ENCODE measurements around the gene UQCRC2.
A peak's percentile ranks its signal among the peaks of the same experiment; 100 is the strongest.
"Not testable (repeated sequence)": the region's sequence is repeated elsewhere in the genome, so short reads cannot be mapped to it uniquely, and the experiment has no call there.

Gene UQCRC2

DNA sequence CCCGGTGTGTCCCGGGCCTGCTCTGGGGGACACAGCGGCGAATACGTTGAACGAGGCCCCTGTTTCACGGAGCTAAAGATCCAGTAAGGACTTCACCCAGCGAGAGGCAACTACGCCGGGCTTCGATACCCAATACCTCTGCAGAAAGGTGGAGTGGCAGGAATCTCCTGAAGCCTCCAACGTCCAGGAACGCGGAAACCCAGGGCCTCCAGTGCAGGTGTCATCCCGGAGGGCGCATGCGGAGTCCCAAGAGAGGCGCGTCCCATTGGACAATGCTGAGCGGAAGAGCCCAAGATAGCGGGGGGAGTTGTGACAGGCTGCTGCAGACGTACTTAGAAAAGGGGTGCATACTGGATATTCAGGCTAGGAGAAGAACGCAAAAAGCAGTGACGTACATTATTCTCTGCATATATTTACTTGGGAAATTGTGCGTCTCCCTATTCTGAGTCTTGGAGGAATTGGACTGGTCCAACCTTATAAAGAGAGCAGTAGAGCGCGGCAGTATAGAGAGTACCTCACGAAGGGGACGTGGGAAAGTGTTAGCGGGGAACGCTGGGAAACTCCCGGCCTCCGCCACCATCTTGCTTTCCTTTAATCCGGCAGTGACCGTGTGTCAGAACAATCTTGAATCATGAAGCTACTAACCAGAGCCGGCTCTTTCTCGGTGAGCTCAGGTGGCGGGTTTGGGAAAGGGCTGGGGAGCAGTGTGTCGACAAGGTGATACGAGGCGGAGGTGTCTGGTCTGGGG, at the start of gene UQCRC2:
Gene UQCRC2 (plus strand): TSS at position 569 of the 748 bp plus-strand sequence. CDS start 63 bp downstream, at position 632.
- peak; percentile 69 for DNase-seq

DNA sequence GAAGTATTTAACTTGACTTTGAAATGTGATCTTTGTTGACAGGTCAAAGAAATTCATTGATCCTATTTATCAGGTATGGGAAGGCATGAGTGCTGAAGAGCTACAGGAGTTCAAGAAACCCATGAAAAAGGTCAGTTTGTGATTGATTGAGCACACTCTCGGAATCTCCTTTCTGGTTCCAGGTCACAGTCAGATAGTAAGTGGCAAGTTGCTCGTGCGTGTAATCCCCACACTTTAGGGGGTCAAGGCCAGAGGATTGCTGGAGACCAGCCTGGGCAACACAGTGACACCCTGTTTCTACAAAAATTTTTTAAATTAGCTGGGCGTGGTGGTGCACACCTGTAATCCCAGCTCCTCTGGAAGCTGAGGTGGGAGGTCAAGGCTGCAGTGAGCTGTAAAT, 20.5 kb upstream of the UQCRC2 start:
- not testable (repeated sequence) for DNase-seq

DNA sequence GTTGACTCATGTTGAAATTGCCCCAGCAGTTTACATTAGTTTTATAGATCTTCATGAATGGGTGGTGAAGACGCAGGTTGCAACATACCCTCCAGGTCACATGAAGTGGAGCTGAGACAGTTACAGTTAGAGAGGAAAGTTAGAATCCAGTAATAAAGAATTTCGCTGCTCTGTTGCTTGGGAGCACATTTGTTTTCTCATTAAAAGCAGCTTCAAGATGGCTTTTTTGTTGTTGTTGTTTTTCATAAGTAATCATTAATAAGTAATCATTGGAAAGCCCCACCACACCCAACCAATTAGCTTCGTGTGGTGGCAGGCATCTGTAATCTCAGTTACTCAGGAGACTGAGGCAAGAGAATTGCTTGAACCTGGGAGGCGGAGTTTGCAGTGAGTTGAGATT, 19.8 kb upstream of the UQCRC2 start:
- not testable (repeated sequence) for DNase-seq

DNA sequence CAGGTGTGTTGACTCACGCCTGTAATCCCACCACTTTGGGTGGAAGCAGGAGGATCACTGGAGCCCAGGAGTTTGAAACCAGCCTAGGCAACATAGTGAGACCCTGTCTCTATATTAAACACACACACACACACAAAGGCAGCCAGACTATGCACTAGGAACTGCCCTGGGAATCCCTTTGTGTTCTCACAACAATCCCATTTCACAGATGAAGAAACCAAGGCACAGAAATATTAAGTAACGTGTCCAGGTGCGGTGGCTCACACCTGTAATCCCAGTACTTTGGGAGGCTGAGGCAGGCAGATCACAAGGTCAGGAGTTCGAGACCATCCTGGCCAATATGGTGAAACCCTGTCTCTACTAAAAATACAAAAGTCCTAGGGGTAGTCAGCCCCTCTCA, 19.4 kb upstream of the UQCRC2 start:
- not testable (repeated sequence) for DNase-seq

DNA sequence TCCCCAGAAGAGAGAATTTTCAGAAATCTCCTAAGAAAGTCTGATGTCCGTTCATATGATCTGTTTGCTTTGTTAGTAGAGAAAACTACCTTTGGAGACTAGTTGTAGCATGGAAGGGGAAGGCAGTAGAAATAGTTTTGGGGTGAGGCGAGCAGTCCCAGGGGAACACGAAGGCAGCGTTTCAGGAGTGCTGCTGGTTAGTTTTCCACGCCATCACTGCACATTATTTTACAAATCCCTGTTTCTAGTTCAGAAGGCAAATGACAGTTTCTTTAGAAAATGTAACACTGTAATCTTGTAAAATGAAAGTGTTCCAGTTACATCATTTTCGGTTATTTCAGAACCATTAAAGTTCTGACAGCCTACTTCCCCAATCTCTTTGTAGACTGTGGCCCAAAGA, 16.9 kb upstream of the UQCRC2 start:
- not testable (repeated sequence) for DNase-seq

DNA sequence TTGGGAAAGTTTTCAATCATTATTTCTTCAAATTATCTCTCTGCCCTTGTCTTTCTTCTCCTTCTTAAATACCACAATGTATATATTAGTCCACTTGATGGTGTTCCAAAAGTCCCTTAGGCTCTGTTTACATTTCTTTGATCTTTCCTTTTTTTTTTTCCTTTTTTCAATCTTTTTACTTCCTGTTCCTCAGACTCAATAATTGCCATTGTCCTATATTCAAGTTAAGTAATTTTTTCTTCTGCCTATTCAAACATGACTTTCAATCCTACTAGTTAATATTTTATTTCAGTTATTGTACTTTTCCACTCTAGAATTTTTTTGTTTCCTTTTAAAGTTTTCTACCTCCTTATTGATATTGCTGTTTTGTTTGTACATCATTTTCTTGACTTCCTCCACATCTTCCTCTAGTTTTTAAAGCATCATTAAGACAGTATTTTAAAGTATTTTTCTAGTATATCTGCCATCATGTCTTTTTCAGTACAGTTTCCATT, 15.8 kb upstream of the UQCRC2 start:
- DNase-seq: no peak

DNA sequence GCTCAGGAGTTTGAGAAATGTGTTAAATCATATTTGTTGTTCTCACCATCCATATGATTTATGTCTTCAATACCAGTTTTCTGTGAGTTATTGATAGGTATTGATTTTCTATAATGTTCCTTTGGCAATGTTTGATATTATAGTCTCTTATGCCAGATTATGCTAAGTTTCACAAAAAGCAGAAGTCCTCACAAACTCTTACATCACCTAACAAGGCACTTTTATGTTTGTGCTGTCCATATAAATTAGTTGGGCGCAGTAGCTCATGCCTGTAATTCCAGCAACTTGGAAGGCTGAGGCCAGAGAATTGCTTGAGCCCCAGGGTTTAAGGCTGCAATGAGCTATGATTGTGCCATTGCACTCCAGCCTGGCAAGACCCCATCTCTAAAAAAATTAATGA, 12.6 kb upstream of the UQCRC2 start:
- DNase-seq: no peak

DNA sequence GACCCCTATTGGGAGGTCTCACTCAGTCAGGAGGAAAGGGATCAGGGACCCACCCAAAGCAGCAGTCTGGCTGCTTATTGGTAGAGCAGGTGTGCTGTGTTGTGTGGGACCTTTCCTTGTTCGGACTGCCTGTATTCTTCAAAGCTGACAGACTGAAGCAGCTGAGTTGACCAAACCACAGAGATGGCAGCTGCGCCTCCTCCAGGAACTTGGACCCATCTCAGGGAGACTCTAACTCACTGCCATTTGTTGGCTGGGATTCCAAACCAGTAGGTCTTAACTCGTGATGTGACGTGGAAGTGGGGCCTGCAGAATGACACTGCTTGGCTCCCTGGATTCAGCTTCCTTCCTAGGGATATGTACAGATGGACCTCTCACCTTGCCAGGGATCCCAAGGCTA, 9.6 kb upstream of the UQCRC2 start:
- DNase-seq: no peak

DNA sequence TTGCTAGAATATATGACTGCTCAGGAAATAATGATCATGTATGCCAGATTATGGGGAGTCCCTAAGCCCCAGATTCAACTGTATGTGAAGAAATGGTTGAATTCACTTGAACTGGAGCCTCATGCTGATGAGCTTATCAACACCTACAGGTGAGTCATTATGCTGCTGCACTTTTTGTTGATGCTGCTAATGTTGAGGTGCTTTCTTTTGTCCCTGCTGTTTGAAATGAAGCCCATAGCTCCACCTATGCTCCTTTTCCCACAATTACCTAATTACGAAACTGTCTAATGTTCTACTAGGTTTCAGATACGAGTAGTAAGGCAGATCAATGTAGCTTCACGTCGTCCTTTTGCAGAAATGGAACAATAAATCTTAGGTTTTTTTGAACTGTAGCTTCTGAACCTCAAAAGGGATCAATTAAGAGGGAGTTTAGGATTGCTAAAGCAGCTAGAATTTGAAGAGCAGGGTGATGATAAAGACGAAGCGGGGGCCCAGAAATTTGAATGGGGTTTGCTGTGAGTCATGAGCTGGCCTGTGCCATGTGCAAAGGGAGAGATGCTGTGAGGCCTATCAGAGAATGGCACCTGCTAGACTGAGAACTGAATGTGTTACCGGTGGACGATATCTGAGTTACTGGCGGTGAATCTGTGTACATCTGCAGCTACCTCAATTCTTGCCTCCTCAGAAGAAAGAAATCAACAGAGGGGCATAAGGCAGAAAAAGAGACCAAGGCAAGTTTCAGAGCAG, 6.1 kb upstream of the UQCRC2 start:
- DNase-seq: no peak

DNA sequence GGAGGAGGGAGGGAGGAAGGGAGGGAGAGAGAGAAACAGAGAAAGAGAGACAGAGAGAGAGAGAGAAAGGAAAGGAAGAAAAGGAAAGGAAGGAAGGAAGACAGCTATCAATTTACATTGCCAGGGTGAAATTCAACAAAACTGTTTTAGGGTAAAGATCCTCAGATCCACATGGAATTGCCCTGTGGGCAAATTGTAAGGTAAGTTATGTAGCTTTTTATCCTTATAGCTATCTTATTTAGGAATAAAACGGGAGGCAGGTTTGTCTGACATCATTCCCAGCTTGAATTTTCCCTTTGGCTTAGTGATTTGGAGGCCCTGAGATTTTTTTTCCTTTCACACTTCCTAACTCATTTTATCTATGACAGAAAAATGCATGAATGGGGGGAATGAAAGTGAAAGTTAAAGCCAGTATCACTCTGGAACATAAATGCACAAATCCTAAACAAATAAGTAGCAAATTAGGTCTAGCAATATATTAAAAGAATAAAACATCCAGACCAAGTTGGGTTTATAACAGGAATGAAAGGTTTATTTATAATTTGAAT, 3.4 kb upstream of the UQCRC2 start:
- no peak for DNase-seq

DNA sequence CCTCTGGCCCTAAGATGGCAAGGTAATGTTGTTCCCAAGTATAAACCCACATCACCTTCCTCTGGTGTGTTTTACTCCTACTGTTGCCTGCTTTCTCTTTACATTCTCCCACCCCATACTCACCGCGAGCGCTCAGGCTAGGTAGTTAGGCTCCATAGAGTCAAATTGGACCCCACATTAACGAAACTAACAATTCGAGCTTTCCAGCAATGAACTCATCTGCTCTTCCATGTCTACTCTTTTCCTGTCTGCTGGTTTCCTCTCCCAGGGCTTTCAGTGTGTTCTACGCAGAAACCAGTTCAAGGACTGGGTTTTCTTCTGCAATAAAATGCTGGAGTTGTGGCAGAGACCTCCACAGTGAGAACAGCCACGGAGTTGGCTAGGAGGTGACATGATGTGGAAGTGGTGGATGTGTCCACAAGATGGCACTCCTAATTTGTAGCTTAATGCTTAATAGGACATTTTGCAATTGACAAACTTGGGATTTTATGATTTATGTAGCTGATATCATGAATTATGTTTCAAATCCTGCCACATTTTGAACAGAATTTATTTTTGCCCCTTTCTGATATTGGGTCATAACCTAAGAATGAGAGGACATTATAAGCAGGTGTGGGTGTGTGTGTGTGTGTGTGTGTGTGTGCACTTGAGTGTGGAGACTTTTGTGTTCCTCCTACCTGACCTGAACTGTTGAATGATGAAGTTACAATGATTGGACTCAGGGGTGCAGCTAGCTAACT, 2.2 kb upstream of the UQCRC2 start:
- peak; percentile 1 for DNase-seq

DNA sequence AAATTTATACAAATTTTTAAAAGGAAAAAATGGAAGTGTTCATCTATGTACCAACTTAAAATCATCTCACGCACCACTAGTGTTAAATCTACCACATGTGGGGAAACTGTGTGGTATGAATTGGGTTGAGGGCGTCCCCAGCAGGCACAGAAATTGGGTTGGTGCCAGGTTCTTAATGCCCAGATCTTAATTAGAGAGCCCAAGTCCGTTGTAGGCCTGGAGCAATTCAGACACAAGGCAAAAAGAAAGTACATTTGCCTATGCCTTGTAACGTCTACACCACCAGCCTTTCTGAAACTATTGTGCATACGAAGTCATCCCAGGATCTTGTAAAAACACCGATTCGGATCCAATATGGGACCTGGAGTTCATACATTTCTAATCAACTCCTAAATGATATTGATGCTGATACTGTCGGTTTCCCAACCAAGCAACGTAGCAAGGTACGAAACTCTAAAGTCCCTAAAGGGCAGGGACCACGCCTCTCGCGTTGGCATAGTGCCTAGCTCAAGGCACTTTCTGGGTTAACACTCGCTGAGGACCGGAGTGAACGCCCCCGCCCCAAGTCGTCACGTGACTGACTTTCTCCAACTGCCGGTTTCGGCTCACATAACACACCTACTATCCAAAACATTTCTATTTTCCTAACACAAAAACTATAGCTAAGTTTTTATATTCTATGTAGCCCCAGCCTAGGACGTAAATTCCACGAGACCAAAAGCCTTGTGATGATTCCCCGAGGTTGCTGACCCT, 945 bp upstream of the UQCRC2 start:
- peak; percentile 26 for DNase-seq

DNA sequence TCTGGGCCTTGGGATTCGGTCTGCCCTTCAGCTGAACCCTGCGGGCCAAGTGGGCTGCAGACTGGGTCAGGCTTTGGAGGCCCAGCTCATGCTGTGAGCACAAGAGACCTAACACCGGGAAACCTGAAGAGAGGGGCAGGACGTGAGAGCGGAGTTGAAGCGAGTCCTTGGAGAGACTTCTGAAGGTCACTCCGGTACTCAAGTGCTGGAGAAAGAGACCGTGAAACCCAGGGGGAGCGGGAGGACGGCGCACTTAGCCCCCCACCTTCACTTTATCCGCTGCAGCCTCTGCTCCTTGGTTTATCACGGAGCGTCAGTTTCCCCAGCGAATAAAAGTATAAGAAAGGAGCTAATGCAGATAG, 361 bp downstream of the UQCRC2 start:
- no peak for DNase-seq

DNA sequence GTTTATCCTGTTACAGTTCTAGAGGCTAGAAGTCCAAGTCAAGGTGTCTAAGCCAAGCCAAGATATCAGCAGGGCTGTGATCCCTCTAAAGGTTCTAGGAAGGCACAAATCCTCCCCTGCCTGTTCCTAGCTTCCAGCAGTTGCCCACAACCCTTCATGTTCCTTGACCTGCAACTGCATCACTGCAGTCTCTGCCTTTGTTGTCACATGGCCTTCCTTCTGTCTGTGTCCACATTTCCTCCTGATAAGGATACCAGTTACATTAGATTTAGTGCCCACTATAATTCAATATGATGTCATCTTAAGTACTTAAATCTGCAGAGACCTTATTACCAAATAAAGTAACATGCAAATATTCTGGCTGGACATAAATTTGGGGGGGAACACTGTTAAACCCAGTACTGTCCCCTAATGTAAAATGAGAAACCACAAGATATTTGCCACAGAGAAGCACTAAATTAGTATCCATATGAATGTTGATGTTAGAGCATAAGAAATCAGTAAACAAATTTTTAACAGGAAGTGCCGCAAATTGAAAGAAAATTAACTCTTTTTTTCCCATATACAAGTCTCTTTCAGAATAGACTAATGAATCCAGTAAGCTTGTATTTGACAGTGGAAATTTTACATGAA, 4.7 kb downstream of the UQCRC2 start:
- no peak for DNase-seq

DNA sequence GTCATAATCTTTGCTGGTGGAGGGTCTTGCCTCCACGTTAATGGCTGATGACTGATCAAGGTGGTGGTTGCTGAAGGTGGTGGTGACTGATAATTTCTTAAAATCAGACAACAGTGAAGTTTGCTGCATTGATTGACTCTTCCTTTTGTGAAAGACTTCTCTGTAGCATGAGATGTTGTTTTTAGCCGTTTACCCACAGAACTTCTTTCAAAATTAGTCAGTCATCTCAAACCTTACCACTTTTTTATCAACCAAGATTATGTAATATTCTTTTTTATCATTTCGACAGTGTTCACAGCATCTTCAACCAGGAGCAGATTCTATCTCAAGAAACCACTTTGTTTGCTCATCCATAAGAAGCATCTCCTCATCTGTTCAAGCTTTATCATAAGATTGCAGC, 5.9 kb downstream of the UQCRC2 start:
- no peak for DNase-seq

DNA sequence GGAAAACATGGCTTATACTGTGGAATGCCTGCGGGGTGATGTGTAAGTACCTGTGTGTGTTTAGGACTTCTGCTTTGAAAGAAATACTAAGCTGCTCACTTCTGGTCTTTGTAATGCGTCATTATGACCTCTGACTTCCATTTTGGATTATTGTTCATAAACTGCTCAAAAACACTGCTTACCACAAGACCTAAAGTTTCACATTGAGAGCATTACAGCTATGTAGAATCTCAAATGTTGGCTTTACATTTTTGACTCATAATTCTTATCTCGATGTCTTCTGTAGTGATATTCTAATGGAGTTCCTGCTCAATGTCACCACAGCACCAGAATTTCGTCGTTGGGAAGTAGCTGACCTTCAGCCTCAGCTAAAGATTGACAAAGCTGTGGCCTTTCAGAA, 9.3 kb downstream of the UQCRC2 start:
- no peak for DNase-seq

DNA sequence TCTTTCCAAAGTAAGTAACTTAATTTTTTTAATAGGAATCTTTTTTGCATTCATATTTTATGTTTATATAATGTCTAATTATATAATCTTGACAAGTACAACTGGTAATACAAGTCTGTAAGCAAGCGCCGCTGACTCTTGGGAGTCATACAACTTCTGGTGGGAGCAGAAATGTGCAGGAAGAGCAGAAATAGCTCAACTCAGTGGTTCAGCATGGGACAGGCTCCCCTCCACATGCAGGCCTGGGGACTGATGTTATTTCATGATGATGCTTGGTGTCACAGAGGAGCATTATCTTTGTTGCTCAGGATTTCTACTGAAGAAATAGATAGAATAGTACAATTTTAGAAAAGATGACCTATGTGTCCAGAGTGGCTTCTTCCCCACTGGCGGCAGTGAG, 10.7 kb downstream of the UQCRC2 start:
- no peak for DNase-seq

DNA sequence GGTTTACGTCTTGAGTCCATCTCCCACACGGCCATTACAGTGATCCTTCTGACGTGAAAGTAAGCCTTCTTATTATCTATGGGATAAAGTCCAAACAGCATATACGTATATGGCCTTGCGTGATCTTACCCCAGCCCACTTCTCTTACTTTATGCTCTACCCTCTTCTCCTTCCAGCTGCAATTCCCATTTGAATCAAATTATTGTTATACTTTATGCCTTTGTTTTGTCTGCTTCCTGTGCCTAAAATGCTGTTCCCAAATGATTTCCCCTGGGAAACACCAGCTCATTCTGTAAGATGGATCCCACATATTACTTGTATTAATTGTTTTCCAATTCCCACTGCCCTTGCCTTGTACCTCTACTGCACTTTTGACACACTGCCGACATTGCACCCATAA, 11.2 kb downstream of the UQCRC2 start:
- no peak for DNase-seq

DNA sequence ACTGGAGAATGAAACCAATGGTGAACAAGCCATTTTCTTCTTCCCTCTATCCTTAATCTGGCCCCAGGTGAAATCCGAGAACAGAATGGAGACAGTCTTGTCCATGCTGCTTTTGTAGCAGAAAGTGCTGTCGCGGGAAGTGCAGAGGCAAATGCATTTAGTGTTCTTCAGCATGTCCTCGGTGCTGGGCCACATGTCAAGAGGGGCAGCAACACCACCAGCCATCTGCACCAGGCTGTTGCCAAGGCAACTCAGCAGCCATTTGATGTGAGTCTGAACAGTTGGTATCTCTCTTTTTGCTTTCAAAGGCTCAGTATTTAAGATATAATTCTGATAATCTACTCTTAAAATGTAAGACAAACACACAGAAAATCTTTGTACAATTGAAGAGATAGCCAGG, 18.7 kb downstream of the UQCRC2 start:
- no peak for DNase-seq

DNA sequence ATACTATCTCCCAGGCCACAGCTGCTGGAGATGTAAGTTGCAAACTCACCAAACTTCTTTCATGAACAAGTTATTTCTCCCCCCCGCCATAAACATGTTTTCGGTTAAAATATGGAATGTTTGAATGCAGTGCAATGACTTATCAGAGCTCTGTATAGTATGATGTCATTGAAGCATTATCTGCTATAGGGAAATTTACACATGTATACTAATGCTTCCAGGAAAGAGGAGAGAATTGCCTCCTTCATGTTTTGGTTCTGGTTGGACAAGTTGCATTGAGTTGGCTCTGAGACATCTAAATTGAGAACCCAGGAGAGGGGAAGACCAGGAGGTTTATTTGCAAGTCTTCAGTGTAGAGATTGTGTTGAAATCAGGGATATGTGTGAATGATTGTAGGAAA, 20.8 kb downstream of the UQCRC2 start:
- DNase-seq: no peak

DNA sequence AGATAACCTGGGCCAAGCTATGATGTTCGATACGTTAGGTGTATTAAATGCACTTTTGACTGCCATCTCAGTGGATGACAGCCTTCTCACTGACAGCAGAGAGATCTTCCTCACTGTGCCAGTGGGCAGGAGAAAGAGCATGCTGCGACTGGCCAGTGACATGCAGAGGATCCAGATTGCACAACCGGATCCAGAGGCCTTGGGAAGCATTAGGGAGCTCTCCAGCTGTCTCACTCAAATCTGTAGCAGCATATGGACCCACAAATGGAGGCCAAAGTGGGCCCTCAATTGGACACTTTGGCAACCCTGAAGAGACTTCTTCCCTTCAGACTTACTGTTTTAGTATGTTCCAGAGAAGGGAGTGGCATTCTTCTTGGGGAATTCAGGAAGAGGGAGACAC, 26.9 kb downstream of the UQCRC2 start:
- no peak for DNase-seq

DNA sequence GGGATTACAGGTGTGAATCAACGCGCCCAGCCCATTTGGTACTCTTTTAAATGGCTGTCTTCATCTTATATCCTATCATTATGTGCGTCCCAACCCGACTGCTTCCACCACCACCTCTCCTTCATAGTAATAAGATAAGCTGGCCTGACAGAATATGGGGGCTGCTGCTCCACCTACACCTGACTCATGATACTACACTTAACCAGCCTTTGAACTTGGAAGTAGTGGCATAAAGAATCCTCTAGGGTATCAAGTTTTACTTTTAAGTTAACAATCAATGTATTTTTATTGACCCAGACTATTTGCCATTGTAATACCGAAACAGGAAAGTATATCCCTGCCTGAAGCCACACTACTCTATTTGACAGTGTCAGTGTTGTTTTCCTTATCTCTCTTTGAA, 28.9 kb downstream of the UQCRC2 start:
- no peak for DNase-seq
